Activated CD8-positive, alpha-beta memory T cell treated with anti-CD3 and anti-CD28 coated beads for 48 hours (primary cell): ENCODE results near the gene DUSP8.
"Not testable (repeated sequence)": the region's sequence is repeated elsewhere in the genome, so short reads cannot be mapped to it uniquely, and the experiment has no call there.

Source experiments
- DNase-seq, 3 experiments: peaks; one replicate each; pipeline ENCODE4 v3.0.0-alpha.2; 2020; ENCODE audit warnings: low read depth in 2 of 3, low spot score in 2 of 3

Gene DUSP8

DNA sequence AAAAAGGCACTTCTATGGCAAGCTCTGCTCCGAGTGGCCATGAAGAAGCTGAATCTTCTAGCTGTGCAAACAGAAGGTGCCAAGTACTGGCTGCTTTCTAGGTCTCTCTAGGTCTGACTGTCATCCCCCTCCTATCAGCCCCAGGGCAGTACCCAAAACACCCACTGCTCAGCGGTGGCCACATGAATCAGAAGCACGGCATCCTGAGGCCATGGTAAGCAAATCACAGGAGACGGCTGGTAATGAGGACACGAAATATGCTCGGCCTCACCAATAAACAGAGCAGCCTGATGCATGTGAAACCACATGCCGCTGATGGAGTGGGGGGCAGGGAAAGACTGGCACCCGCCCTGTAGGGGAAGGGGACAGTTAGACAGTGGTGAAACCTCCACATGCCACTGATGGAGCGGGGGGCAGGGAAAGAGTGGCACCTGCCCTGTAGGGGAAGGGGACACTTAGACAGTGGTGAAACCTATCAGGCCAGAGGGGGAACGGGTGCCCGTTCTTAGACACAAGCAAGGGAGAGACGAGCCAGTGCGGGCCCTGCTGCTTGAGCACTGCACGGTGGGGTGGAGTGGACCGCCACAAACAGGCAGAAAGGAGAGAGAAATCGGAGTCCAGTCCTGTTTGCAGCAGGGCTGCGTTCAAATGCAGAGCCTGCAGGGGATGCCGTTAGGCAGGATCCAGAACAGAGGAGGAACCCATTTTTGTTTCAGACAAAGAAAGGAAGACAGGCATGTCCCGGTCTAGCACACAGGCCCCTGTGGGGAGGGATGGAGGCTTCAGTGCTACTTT is 55.6 kb downstream of the DUSP8 start:
- no peak for DNase-seq

DNA sequence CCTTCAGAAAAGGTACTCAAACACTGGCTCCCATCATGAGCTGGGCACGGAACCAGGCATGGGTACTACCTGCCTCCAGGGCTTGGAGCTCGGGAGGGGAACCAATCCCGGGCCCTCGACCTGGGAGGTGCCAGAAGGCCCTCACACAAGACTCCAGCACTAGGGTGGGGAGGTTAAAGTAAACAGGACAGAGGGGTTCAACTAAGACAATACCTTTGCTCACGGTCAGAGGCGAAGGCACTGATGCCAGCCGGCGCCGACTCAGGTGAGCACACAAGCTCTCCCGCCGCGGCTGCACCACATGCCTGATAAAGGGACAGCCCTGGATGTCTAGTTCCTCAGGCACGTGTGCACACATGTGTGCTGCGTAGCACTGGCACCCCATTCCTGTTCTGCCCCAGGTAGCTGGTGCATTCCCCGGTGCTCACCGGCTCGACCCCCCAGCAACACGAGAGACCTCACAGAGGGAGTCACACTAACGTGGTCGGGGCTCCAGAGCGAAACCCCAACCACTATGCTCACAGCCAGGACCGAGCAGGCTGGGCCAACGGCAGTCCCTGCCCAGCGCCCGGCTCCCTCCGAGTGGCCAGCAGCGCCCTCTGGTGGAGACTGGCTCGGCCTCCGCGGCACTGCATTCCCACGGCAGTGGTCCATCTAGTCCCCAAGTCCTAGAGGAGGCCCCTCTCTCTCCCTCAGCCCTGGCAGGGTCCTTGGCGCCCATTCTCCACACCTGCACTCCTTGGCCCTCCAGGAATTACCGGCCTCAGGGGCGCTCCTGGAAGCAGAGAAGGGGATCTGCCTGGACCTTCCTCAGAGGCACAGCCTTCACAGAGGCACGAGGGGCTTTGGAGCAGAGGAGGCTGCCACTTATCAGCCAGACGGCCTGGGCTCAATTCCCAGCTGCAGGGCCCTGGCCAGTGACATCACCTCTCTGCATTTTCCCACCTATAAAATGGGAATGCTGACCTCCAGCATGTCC is 56.7 kb downstream of the DUSP8 start:
- DNase-seq = peak; percentile 40 to 77 (median 75)

DNA sequence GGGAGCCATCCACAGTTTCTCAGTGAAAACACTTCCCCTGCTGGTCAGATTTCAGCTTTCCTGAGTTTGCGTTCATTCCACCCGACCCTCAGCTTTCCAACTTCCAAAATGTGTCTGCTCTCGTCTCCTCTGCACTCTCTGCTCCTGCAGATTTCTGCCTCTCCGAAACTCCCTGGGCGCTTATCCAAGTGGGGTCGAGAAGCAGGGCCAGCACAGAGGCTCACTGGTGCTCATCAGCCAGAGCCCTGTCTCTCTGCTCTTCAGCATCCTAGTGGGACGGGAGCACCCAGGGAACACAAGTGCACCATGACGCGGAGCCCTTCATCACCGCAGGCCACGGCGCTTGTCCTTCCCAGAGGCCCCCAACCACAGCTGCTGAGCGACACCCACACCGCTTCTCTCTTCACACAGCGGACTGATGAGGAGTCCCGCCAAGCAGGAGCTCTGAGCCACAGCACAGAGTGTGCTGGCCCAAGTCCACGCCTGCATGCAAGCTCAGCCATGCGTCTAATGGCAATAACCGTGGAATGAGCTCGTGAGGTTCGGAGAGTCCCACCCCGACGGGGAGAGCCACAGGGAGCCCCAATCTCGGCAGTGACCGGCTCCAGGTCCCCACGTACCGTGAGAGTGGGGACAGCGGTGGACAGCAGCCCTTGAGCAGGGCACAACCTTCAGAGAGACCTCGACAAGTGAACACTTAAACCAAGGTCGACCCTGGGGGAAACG is 57.6 kb downstream of the DUSP8 start:
- no peak for DNase-seq

DNA sequence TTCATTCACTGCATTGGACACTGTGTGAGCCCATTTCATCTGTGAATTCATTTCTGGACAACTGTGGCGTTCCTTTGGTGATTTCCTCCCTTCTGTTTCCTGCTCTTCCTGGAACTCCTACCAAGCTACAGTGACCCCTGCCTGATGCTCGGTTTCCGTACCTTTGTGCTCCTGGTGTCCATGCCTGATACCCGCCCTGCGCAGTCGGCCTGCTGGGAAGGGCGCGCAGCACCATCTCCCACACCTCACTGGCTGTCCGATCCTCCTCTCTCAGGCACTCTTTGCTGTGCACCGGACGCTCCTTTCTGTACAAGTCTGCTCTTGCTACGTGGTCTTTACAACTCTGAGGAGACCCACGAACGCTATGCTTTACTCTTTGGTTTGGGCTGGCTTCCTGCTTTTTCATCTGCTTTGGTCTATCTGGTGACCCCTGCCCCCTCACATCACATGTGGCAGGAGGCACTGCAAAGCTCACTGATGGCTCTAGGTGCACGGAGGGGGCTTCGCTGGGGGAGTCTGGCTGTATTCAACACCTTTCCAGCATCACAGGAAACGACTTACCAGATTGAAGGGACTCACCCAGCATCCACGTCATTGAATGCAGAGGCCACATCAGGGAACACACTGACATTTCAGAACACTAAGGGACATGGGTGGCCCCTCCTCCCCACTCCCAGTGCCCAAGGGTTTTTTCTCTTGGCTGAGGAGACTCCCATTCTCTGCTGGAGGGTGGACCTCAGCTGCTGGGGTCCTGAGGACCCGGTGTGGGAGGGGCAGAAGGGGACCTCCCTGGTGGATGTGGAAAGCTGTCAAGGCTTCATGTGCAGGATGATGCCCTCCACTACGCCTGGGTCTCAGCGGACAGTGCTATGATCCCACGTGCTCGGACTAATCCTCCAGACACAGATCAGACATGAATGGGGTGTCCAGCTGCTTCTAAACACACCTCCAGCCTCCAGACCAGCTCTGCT is 58.5 kb downstream of the DUSP8 start:
- no peak for DNase-seq

DNA sequence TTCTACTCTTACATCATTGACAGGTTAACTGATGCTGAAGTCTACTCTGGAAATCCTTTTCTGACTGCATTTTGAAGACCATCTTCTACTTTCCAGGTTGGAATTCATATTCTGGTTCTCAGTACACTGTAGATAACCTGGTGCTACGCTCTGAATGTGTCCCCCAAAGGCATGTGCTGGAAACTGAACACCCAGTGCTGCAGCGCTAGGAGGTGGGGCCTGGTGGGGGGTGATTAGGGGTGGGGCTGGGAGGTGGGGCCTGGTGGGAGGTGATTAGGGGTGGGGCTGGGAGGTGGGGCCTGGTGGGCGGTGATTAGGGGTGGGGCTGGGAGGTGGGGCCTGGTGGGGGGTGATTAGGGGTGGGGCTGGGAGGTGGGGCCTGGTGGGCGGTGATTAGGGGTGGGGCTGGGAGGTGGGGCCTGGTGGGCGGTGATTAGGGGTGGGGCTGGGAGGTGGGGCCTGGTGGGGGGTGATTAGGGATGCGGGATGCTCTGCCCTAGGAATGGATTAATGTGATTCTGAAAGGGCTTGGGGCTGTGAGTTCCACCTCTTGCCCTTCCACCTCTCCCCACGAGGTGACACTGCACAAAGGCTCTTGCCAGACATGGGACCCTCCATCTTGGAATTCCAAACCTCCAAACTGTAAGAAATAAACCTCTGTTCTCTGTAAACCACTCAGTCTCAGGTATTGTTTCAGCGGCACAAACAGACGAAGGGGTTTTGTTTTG is 59.4 kb downstream of the DUSP8 start:
- DNase-seq = not testable (repeated sequence)

DNA sequence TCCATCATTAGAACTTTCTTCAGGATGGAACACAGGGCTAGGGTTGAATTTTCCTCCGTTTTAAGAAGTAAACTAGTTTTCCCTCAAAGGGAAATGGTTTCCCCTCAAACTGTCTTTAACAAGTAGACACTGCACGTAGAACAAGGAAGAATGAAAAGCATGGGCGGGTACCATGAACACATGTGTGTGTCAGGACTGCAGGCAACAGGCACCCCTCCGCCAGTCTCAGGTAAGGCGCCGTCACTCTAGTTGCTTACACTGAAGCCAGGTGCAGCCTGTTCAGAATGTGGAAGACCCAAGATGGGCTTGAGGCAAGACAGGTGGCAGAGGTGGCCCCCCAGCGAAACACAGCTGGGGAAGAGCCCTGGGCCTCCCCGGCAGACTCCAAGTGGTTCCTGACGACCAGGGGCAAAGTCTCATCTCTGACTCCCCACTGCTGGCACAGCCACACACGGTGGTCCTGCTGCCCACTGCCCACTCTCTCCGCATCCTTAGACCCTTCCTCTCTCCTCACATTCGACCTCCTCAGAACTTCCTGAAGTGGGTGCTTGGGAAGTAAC is 60.1 kb downstream of the DUSP8 start:
- DNase-seq = no peak

DNA sequence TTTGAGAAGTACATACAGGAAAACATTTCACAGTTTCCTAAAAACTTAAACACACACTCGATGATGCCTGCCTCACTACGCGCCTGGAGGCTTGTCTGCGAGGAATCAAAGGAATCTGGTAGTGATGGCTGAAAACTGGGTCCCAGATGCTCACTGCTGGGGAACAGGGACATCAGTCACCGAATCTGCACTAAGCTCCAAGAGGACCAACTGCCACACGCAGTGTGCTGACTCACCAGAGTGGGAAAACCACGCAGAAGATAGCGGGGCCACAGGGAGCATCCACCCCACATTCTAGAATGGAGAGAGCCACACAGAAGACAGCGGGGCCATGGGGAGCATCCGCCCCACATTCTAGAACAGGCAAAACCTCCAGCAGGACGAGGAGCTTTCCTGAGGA is 61.1 kb downstream of the DUSP8 start:
- no peak for DNase-seq

DNA sequence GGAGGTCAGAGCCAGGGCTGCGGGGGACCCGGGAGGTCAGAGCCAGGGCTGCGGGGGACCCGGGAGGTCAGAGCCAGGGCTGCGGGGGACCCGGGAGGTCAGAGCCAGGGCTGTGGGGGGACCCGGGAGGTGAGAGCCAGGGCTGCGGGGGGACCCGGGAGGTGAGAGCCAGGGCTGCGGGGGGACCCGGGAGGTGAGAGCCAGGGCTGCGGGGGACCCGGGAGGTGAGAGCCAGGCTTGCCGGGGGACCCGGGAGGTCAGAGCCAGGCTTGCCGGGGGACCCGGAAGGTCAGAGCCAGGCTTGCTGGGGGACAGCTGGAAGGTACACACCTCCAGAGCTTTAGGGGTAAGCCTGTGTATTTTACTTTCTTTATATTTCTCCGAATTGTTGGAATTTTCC is 61.7 kb downstream of the DUSP8 start:
- DNase-seq = not testable (repeated sequence)

DNA sequence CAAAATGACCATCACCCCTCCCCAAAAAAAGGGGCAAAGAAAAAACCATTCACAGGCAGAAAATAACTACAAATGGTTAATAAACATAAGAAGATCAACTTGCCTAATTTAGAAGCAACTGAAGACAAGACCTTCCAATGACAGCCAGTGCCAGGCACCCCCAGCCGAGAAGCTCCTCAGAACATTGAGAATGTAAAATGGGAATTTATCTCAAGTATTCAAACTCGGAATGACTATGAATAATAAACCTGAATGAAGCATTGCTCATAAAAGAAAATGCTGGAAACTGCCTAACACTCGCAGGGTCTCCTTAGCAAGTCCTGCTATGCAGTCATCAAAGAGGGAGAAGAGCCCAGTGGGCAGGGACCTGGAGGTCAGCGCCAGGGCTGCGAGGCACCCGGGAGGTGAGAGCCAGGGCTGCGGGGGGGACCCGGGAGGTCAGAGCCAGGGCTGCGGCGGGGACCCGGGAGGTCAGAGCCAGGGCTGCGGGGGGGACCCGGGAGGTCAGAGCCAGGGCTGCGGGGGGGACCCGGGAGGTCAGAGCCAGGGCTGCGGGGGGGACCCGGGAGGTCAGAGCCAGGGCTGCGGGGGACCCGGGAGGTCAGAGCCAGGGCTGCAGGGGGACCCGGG is 62.3 kb downstream of the DUSP8 start:
- DNase-seq = no peak

DNA sequence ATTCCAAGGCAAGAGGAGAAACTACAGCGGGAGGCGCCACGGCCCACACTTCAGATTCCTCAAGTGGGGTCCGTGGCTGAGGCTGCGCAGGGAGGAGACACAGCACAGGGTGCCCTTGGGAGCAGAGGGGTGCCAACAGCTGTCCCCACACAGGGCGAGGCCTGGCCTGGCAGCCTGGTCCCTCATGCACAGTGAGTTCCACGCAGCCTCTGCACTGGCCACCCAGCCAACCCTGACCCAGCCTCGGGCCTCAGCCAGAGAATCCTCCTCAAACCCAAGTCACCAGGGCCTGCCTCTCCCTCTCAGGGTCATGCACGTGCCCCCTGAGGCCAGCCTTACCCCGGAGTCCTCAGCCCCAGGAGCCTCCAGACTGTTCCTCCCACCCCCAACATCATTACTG is 63.1 kb downstream of the DUSP8 start:
- DNase-seq = no peak

DNA sequence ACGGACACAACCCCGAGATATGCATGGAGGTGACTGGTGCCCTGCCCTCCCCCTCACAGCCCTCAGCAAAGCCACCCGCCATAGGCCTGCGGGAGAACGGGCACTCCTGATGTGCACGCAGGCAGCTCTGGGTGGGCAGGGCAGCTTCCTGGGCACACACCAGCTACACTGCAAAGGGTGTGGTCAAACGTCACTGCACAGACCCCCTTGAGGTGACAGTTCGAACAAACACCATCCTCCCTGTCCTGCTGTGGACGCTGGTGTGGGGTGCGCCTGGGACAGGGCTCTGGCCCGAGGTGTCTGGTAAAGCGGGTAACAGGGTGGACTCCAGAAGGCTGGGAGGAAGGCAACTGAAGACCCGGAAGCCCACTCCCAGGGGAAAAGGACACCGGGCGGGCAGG is 63.6 kb downstream of the DUSP8 start:
- no peak for DNase-seq

DNA sequence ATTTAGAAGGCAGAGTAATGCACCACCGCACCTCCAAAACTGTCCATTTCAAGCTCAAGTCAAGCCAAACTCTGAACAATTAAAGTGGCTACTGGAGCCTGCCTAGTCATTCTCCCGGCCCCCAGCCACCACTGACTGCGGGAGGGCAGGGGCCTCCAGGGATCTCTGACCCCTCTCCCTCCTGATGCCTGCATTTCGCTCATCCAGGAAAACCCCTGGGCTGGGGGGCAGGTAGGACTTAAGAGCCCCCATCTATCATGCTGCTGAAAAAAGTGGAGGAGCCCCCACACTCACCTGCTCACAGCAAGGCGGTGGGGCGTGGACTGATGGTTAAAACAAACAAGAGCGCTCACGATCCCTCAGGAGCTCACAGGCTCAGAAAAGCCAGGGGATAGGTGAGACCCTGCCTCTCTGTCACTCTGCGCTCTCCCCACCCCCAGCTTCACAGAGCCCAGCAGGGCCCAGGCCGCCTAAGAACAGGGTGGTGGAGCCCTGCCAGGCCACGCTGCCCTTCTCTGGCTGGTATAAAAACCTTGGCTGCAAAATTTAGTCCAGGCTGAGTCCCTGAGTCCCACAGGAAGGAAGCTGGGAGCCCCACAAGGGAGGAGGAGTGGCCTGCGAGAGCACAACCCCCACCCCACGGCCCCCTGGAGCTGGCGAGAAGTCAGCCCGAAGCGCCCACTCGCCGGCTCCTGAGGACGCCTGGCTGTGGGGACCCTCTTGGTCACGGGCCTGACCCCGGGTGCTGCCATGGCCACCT is 64.5 kb downstream of the DUSP8 start:
- DNase-seq = no peak

DNA sequence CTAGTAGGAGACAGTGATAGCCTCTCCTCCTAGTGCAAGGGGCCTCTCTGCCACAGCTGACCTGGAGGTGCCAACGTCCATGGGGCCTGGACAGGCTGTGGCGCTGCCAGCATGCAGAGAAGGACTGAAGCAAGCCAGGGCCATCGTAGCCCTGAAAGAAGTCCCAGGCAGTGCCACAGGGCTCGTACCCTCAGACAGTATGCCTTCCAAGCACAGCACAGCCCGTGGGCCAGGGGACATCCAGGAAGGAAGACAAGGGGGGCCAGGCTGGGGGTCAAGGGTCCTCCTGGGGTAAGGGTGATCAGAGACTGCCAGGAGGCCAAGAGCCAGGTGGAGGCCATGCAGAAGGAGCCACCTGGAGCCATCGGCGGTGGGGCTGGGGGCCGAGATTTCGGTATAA is 65.1 kb downstream of the DUSP8 start:
- DNase-seq = no peak

DNA sequence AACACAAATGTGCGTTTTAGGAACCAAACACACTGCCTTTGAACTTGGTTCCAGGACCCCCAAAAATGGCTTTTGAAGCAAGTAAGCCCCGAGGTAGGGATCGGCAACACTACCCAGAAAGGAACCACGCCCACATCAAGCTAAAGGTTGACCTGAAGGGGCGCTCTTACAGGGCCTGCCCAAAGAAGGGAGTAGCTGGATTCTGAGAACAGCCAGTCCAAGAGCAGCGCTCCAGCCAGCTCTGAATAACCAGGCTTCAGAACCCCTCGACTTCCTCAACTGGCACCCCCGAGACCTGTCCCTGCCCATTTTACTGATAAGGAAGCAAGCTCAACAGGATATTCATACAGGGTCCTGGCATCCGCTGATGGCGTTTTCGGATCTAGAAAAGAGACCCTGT is 66.6 kb downstream of the DUSP8 start:
- DNase-seq = no peak

DNA sequence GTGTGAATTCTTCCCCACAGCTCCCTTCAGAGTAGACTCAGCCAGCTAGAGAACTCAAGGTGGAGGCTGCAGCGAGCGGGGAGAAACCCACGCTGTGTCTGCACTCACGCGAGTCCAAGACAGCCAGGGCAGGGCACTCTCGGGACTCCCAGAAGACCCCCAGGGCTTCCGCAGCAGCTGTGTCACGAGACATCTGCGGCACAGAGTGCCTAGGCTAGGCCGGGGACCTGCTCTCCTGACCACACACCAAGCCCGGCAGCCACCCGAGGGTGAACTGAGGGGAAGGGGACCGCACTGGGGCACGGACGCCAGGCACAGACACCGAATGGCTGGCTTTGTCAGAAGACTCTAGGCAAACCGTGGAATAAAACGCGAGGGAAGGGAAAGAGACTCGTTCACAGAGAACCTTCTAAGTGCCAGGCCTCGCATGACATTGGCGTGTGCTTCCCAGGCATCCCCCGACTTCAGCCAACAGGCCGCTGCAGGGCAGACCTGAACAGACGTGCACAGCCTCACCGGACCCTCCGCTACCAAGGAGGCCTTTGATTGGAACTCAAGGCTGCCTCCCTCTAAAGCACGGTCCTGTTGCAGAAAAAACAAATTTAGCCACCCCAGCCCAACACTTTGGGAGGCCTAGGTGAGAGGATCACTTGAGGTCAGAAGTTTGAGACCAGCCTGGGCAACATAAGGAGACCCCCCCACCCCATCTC is 67.3 kb downstream of the DUSP8 start:
- no peak for DNase-seq

DNA sequence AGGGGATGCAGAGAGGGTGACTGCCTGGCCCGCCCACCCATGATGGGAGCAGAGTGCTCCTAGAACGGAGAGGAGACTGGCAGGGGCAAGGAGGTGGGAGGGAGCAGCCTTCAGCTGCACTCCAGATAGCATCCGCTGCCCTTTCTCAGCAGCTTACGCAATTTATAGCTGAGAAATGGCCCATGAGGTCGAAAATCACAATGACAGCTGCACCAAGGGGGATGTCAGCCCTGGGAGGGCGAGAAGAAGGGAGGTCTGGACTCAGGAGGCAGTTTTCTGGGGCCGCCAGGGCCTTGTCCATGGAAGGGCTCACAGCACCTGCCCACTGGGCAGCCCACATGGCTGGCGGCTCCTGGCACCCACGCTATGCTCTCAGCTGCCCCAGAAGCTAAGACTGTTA is 67.9 kb downstream of the DUSP8 start:
- DNase-seq = no peak
